Calu3 (cell line): ENCODE measurements around the gene TP53I11. TPM values are rescaled to one million over a fixed set of nuclear protein-coding genes. Genes with fewer than 3 reads are reported as not detected.
A peak's percentile ranks its signal among the peaks of the same experiment; 100 is the strongest.

ENCODE experiments used
- BruUV-seq: library from RNA; stranded (reverse); fragments of 400-500 nt; replicated peaks from 2 replicates; lab custom pipeline; 2021; lab: Mats Ljungman, UMichigan
- CTCF ChIA-PET: fragments of 300-600 bp; sonication (Branson Sonifier 250); formaldehyde crosslinking; loops from one replicate; lab custom pipeline; 2022; ENCODE audit warnings: antibody characterized with exemption; lab: Charles Lee
- DNase-seq: peaks from one replicate; pipeline ENCODE4 v3.0.0; 2022
- H3K27ac Mint-ChIP-seq: one replicate; pipeline ENCODE4 v1.8.0; 2022; ENCODE audit warnings: mixed read lengths; ENCODE audit not compliant: unreplicated experiment
- H3K27me3 Mint-ChIP-seq: one replicate; pipeline ENCODE4 v1.8.0; 2022; ENCODE audit warnings: mixed read lengths; ENCODE audit not compliant: unreplicated experiment
- H3K36me3 Mint-ChIP-seq: one replicate; pipeline ENCODE4 v1.8.0; 2022; ENCODE audit warnings: mild to moderate bottlenecking, moderate library complexity, mixed read lengths; ENCODE audit not compliant: insufficient read depth, unreplicated experiment
- H3K4me1 Mint-ChIP-seq: one replicate; pipeline ENCODE4 v1.8.0; 2022; ENCODE audit warnings: mild to moderate bottlenecking, low read depth, mixed read lengths; ENCODE audit not compliant: unreplicated experiment
- H3K4me3 Mint-ChIP-seq: one replicate; pipeline ENCODE4 v1.8.0; 2022; ENCODE audit warnings: mild to moderate bottlenecking, low read depth, moderate library complexity, mixed read lengths; ENCODE audit not compliant: unreplicated experiment
- H3K9me3 Mint-ChIP-seq: one replicate; pipeline ENCODE4 v1.8.0; 2022; ENCODE audit warnings: low read depth, mixed read lengths; ENCODE audit not compliant: unreplicated experiment
- intact Hi-C: fragments of 100-400 bp; cut with micrococcal nuclease; formaldehyde crosslinking; loops from one replicate; pipeline ENCODE4 v1.10.0; 2022; ENCODE audit not compliant: unreplicated experiment
- total RNA-seq: library from RNA; stranded (reverse); gene quantifications from 2 replicates; pipeline ENCODE4 v1.2.3, GENCODE V29; 2022
- TF ChIP-seq, protein P1 (sequence below): fragments of 200-600 bp; IDR thresholded peaks from one replicate; pipeline ENCODE4 v1.8.0; 2022; ENCODE audit warnings: antibody characterized with exemption; ENCODE audit not compliant: unreplicated experiment

TP53I11 gene
- total RNA-seq, 1 experiment from 2014 or later, result 27.8 TPM

DNA sequence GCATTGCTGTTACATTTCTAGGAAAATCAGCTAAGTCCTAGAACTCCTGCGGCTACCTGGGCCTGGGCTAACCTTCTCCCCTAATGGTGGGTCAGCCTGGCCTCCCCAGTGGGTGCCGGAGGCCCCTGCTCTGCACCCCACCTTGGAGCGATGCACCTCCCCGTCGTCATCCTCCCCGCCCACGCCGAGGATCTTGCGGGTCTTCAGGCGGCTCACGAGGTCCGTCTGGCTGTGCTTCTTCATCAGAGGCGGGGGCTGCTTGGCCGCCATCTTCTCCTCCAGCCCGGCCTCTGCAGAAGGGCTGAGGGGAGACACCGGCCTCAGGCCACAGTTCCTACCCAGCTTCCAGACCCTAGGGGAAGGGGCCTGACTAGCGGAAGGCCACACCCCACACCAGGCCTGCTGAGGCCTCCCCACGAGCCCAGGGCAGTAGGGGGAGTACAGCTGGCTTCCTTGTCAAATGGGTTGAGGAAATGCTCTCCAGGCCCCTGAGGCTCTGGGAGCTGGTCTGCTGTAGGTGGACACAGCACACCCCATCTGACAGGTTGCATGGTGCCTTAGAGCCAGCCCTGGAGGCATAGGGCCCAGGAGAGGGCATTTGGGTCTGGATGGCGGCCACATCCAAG lies 12.5 kb downstream of the TP53I11 start:
- no TSS peak for BruUV-seq
- CTCF ChIA-PET, result interaction anchor here (1.1 to 4.0 kb wide), 2 partner anchors 11 to 165 kb away, joined by 3 to 105 read pairs; no protein-coding TSS in a partner anchor
- TF ChIP-seq, protein P1, sequence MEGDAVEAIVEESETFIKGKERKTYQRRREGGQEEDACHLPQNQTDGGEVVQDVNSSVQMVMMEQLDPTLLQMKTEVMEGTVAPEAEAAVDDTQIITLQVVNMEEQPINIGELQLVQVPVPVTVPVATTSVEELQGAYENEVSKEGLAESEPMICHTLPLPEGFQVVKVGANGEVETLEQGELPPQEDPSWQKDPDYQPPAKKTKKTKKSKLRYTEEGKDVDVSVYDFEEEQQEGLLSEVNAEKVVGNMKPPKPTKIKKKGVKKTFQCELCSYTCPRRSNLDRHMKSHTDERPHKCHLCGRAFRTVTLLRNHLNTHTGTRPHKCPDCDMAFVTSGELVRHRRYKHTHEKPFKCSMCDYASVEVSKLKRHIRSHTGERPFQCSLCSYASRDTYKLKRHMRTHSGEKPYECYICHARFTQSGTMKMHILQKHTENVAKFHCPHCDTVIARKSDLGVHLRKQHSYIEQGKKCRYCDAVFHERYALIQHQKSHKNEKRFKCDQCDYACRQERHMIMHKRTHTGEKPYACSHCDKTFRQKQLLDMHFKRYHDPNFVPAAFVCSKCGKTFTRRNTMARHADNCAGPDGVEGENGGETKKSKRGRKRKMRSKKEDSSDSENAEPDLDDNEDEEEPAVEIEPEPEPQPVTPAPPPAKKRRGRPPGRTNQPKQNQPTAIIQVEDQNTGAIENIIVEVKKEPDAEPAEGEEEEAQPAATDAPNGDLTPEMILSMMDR, result no peak
- DNase-seq, result no peak
- intact Hi-C loops, result loop anchor here (10.0 kb wide), 1 partner anchor 397 kb away; no protein-coding TSS in a partner anchor
- Mint-ChIP-seq H3K27me3 (peaks cover 25% of the 10 kb centered on the region), H3K4me3 (no peak overlapping the region), H3K27ac (no peak overlapping the region), H3K9me3 (no peaks in the 10 kb centered on the region), H3K4me1 (no peaks in the 10 kb centered on the region), H3K36me3 (peaks cover 4% of the 10 kb centered on the region)

DNA sequence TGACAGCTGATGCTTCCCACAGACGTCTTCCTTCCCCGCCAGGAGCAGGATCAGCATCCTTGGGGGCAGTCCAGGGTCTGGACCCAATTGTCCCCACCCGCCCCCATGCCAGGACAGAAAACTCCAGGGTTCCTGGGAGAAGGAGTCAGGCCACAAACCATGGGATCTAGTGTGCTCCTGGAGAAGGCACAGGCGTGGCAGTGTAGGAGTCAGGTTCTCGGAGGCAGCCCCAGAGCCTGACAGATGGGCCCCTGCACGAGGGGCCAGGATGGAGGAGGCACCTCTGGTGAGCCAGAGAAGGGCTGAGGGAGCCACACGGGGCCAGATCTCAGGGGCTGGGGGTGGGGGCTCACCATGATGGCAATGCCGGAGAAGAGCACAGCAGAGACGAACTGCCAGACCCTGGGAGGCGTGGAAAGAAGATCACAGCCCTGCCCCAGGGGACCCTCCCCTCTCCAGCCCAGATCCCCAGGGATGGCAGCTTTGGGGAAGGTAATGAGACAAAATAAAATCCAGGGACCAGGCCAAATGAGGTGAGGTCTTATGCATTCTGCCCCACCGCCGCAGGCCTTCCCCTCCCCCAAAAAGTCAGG lies 13.6 kb downstream of the TP53I11 start:
- Mint-ChIP-seq H3K9me3 (no peaks in the 10 kb centered on the region), H3K27me3 (peaks cover 35% of the 10 kb centered on the region), H3K4me1 (no peaks in the 10 kb centered on the region), H3K36me3 (peaks cover 8% of the 10 kb centered on the region), H3K4me3 (no peak overlapping the region), H3K27ac (no peak overlapping the region)
- DNase-seq, result no peak
- BruUV-seq, result no TSS peak
- TF ChIP-seq, protein P1, result no peak
- CTCF ChIA-PET, result interaction anchor here (0.6 to 4.0 kb wide), 13 partner anchors 10 to 382 kb away, joined by 3 to 105 read pairs (median 5); partner anchors contain the start of gene SYT13
- intact Hi-C loops, result loop anchor here (1.0 to 10.0 kb wide), 2 partner anchors 166 to 398 kb away; no protein-coding TSS in a partner anchor

DNA sequence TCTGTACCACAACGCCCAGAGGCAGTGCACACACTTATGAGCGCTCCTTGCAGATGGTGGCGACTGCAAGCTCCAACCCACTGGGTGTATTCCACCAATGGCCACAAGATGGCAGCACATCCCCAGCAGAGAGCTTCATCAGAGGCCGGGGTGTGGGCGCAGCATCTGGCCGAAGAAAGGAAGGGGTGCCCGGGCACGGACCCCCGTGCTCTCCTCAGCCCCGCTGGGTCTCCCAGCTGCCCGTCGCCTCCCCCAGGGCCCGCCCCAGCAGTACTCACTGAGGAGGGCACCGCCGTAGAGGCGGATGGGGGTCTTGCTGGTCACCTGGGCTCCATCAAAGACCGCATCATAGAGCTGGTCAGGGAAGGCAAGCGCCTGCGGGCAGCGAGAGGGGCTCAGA lies 14.2 kb downstream of the TP53I11 start:
- TF ChIP-seq, protein P1, result peak; percentile 96
- peak; percentile 87 for DNase-seq
- Mint-ChIP-seq H3K27ac (no peak overlapping the region), H3K9me3 (no peaks in the 10 kb centered on the region), H3K4me1 (no peaks in the 10 kb centered on the region), H3K4me3 (no peak overlapping the region), H3K27me3 (peaks cover 35% of the 10 kb centered on the region), H3K36me3 (peaks cover 11% of the 10 kb centered on the region)
- intact Hi-C loops, result loop anchor here (1.0 to 10.0 kb wide), 2 partner anchors 167 to 398 kb away; no protein-coding TSS in a partner anchor
- CTCF ChIA-PET, result interaction anchor here (0.6 to 4.0 kb wide), 13 partner anchors 10 to 383 kb away, joined by 3 to 105 read pairs (median 5); partner anchors contain the start of gene SYT13
- no TSS peak for BruUV-seq

DNA sequence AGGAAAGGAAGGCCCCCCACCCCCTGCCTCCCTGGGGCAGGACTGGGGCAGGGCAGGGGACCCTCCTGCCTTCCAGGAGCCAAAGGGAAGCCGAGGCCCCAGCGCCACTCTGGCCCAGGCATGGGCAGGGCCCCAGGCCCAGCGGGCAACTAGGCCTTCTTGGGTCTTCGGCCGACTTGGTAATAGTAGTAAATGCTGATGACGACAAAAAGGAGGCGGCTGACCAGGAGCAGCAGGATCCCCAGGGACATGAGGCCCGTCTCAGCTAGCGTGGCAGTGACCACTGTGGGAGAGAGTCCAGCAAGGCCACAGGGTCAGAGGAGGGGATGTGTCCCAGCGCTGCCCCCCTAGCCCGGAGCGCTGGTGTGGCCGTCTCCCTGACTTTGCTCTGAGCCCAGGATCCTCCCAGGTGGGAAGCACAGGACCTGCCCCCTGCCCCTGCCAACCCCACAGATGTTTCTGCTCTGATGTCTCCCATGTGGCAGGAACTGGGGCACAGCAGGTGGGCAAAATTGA lies 15.9 kb downstream of the TP53I11 start:
- Mint-ChIP-seq H3K4me1 (no peaks in the 10 kb centered on the region), H3K36me3 (peaks cover 11% of the 10 kb centered on the region), H3K27me3 (peaks cover 50% of the 10 kb centered on the region), H3K27ac (no peak overlapping the region), H3K9me3 (no peaks in the 10 kb centered on the region), H3K4me3 (no peak overlapping the region)
- TF ChIP-seq, protein P1, result no peak
- DNase-seq, result no peak
- no TSS peak for BruUV-seq
- CTCF ChIA-PET, result interaction anchor here (4.0 kb wide), 1 partner anchor 168 kb away, joined by 105 read pairs; no protein-coding TSS in a partner anchor
- intact Hi-C loops, result loop anchor here (10.0 kb wide), 1 partner anchor 400 kb away; no protein-coding TSS in a partner anchor
